Parathyroid adenoma (tissue), 2 donors: ENCODE measurements around the gene CD6.

Experiments
- H2AFZ ChIP-seq: fragments of 300-600 bp; sonication (generic); one replicate; pipeline ENCODE4 v1.7.0; 2017; ENCODE audit warnings: antibody characterized with exemption, mild to moderate bottlenecking
- H3K27ac ChIP-seq: fragments of 300-600 bp; sonication (generic); one replicate; pipeline ENCODE4 v1.7.0; 2017
- H3K27me3 ChIP-seq: fragments of 300-600 bp; sonication (generic); one replicate; pipeline ENCODE4 v1.7.0; 2017; ENCODE audit warnings: low read length; ENCODE audit not compliant: control insufficient read depth, insufficient read depth
- H3K36me3 ChIP-seq: fragments of 300-600 bp; sonication (generic); one replicate; pipeline ENCODE4 v1.7.0; 2017; ENCODE audit warnings: low read length; ENCODE audit not compliant: control insufficient read depth, insufficient read depth
- H3K4me1 ChIP-seq: fragments of 300-600 bp; sonication (generic); one replicate; pipeline ENCODE4 v1.7.0; 2017; ENCODE audit warnings: control low read depth
- H3K4me2 ChIP-seq: fragments of 300-600 bp; sonication (generic); one replicate; pipeline ENCODE4 v1.7.0; 2017; ENCODE audit warnings: low read length
- H3K4me3 ChIP-seq: fragments of 300-600 bp; sonication (generic); one replicate; pipeline ENCODE4 v1.7.0; 2017; ENCODE audit warnings: low read depth, low read length
- H3K79me2 ChIP-seq: fragments of 300-600 bp; sonication (generic); one replicate; pipeline ENCODE4 v1.7.0; 2017; ENCODE audit warnings: control low read depth
- H3K9ac ChIP-seq: fragments of 300-600 bp; sonication (generic); one replicate; pipeline ENCODE4 v1.7.0; 2017; ENCODE audit warnings: mild to moderate bottlenecking
- H3K9me3 ChIP-seq: fragments of 300-600 bp; sonication (generic); one replicate; pipeline ENCODE4 v1.7.0; 2017; ENCODE audit warnings: low read length; ENCODE audit not compliant: control insufficient read depth
- TF ChIP-seq, protein P1 (sequence below): fragments of 300-600 bp; sonication (generic); IDR thresholded peaks from one replicate; pipeline ENCODE4 v1.7.0; 2017; ENCODE audit warnings: antibody characterized with exemption, mild to moderate bottlenecking
- donor health status: primary hyperparathyroidism.

CD6 gene

GRCh38 chr11:60987577-60988277 lies 16.2 kb downstream of the CD6 start:
- no peaks in the 10 kb centered on the region for H3K27me3 ChIP-seq
- no peak overlapping the region for H2AFZ ChIP-seq
- no peaks in the 10 kb centered on the region for H3K9me3 ChIP-seq
- TF ChIP-seq, protein P1, sequence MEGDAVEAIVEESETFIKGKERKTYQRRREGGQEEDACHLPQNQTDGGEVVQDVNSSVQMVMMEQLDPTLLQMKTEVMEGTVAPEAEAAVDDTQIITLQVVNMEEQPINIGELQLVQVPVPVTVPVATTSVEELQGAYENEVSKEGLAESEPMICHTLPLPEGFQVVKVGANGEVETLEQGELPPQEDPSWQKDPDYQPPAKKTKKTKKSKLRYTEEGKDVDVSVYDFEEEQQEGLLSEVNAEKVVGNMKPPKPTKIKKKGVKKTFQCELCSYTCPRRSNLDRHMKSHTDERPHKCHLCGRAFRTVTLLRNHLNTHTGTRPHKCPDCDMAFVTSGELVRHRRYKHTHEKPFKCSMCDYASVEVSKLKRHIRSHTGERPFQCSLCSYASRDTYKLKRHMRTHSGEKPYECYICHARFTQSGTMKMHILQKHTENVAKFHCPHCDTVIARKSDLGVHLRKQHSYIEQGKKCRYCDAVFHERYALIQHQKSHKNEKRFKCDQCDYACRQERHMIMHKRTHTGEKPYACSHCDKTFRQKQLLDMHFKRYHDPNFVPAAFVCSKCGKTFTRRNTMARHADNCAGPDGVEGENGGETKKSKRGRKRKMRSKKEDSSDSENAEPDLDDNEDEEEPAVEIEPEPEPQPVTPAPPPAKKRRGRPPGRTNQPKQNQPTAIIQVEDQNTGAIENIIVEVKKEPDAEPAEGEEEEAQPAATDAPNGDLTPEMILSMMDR: no peak
- H3K4me3 ChIP-seq: no peak overlapping the region
- H3K27ac ChIP-seq: no peak overlapping the region
- H3K4me1 ChIP-seq: no peaks in the 10 kb centered on the region
- H3K4me2 ChIP-seq: no peak overlapping the region
- H3K36me3 ChIP-seq: no peaks in the 10 kb centered on the region
- H3K9ac ChIP-seq: no peak overlapping the region
- H3K79me2 ChIP-seq: no peaks in the 10 kb centered on the region

- Histone ChIP-seq H2AFZ (no peak overlapping the region), H3K36me3 (no peaks in the 10 kb centered on the region), H3K4me2 (no peak overlapping the region), H3K9ac (no peak overlapping the region), H3K4me1 (no peaks in the 10 kb centered on the region), H3K27me3 (no peaks in the 10 kb centered on the region), H3K4me3 (no peak overlapping the region), H3K27ac (no peak overlapping the region), H3K79me2 (no peaks in the 10 kb centered on the region), H3K9me3 (no peaks in the 10 kb centered on the region)
- TF ChIP-seq, protein P1: no peak
These were observed 17.2 kb downstream of the CD6 start for GRCh38 chr11:60988658-60989057.

DNA sequence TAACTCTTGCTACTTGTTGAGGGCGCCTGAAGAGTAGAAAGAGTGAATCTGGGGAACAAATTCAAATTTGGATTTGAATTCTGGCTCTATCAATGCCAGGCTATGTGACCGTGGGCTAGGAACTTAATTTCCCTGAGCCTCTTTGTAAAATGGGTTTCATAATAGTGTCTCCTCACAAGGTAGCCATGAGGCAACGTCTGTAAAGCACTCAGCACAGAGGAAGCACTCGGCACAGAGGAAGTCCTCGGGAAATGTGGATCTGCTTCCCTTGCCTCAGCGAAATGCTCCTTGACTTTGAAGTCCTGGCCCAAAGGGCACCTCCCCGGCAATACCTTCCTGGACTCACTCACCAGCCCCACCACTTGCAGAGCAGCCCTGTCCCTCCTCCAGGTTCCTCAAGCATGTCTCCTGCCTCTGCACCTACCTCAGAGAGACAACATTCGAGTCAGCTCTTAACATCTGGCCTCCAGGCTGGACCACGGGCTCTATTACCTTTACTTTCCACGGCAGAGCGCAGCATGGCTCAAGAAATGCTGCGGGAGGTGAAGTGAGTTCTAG lies 17.7 kb downstream of the CD6 start:
- no peaks in the 10 kb centered on the region for H3K27me3 ChIP-seq
- no peak overlapping the region for H3K4me3 ChIP-seq
- H3K9me3 ChIP-seq: no peaks in the 10 kb centered on the region
- H3K79me2 ChIP-seq: no peaks in the 10 kb centered on the region
- H3K9ac ChIP-seq: no peak overlapping the region
- H2AFZ ChIP-seq: no peak overlapping the region
- no peaks in the 10 kb centered on the region for H3K36me3 ChIP-seq
- no peaks in the 10 kb centered on the region for H3K4me1 ChIP-seq
- H3K27ac ChIP-seq: no peak overlapping the region
- TF ChIP-seq, protein P1: no peak
- H3K4me2 ChIP-seq: no peak overlapping the region

DNA sequence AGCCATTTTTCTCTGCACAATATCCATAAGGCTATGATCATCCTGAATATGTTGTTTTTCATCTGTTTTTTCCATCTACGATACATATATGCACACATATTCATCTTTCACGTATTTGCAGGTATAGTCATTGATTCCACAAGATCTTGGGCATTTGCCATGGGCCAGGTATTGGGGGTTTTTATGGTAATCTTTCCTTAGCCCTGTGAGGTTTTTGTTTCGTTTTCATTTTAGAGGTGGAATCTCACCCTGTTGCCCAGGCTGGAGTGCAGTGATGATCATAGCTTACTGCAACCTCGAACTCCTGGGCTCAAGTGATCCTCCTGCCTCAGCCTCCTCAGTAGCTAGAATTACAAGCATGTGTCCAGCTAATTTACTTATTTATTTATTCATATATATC lies 20.0 kb downstream of the CD6 start:
- Histone ChIP-seq H3K4me1 (no peaks in the 10 kb centered on the region), H3K27ac (no peak overlapping the region), H3K9ac (no peak overlapping the region), H2AFZ (no peak overlapping the region), H3K9me3 (no peaks in the 10 kb centered on the region), H3K79me2 (no peaks in the 10 kb centered on the region), H3K4me2 (no peak overlapping the region), H3K36me3 (no peaks in the 10 kb centered on the region), H3K27me3 (no peaks in the 10 kb centered on the region), H3K4me3 (no peak overlapping the region)
- TF ChIP-seq, protein P1: no peak
